ENCODE measurements around the gene DNAH7. TPM values are rescaled to one million over a fixed set of nuclear protein-coding genes. Genes with fewer than 3 reads are reported as not detected.

The DNAH7 gene
- total and polyA plus RNA-seq, 9 of the 15 experiments (the other 6 are each of a cell fraction or from before 2014, with no cell fraction given): 0.03 to 0.42 (median 0.18) TPM

- TF ChIP-seq THRB (CRISPR knock-in tag; conservative IDR thresholded peaks at IDR 0.05) (no peak), NR2F6 (CRISPR knock-in tag; IDR thresholded peaks at IDR 0.05) (no peak), POU5F1 (IDR thresholded peaks at IDR 0.05; ENCODE audit: borderline replicate concordance, low read depth, low read length, partially characterized antibody) (no peak), ZNF3 (CRISPR knock-in tag; IDR thresholded peaks at IDR 0.05) (no peak)
- TF ChIP-seq, protein P1, sequence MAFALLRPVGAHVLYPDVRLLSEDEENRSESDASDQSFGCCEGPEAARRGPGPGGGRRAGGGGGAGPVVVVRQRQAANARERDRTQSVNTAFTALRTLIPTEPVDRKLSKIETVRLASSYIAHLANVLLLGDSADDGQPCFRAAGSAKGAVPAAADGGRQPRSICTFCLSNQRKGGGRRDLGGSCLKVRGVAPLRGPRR (CRISPR knock-in tag; IDR thresholded peaks at IDR 0.05): no peak
Measured at GRCh38 chr2:195934484-195934883, 134.2 kb downstream of the DNAH7 start (continued).

DNA sequence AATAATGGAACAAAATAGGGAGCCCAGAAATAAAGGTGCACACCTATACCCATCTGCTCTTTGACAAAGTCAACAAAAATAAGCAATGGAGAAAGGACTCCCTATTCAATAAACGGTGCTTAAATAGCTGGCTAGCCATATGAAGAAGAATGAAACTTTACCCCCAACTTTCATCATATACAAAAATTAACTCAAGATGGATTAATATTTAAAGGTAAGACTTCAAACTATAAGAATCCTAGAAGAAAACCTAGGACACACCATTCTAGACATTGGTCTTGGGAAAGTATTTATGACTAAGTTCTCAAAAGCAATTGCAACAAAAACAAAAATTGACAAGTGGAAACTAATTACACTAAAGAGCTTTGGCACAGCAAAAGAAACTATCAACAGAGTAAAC, 139.1 kb downstream of the DNAH7 start:
- H3K9me3 ChIP-seq (replicated peaks; ENCODE audit: control insufficient read depth, insufficient read depth, low read depth, low read length): no peaks in the 10 kb centered on the region
- FAIRE-seq (no peak), DNase-seq (ENCODE audit: extremely low read depth in 1 of 4, low spot score in 3 of 4) (no peak), ATAC-seq (no peak)
- H4K20me1 ChIP-seq (replicated peaks; ENCODE audit: control insufficient read depth, insufficient read depth, low read length): no peaks in the 10 kb centered on the region
- no peak overlapping the region for H3K27ac ChIP-seq (ENCODE audit: extremely low read depth, low read depth, low read length)
- no peak overlapping the region for H3K4me2 ChIP-seq (ENCODE audit: insufficient read depth, low read length)
- 0% methylated on average over 1 of the region's 1 CpG for WGBS (ENCODE audit: insufficient coverage, low coverage, missing lambda C conversion rate)
- ChIA-PET CTCF (ENCODE audit: low intra/inter-chr PET ratio) (no interaction called here), POLR2A (no interaction called here)
- TF ChIP-seq NR3C1 (CRISPR knock-in tag; IDR thresholded peaks at IDR 0.05): no peak
- no peak for TF ChIP-seq SLC30A9 (CRISPR knock-in tag; IDR thresholded peaks at IDR 0.05)
- no peak overlapping the region for H3K4me3 ChIP-seq
- H2AFZ ChIP-seq (ENCODE audit: low read depth, low read length): no peak overlapping the region
- H3K36me3 ChIP-seq (ENCODE audit: control insufficient read depth, insufficient read depth, low read length): no peaks in the 10 kb centered on the region
- no peaks in the 10 kb centered on the region for H3K9me1 ChIP-seq (ENCODE audit: control insufficient read depth, insufficient read depth, low read length)
- H3K27me3 ChIP-seq (ENCODE audit: control insufficient read depth in 2 of 2, insufficient read depth in 2 of 2, low read length in 2 of 2): no peaks in the 10 kb centered on the region
- BruUV-seq (replicated peaks): no TSS peak
- intact Hi-C loops (cut with micrococcal nuclease) (loop anchor here (5.0 kb wide), 1 partner anchor 352 kb away; no protein-coding TSS in a partner anchor), in situ Hi-C loops (cut with MboI) (no loop called here)
- H3K4me1 ChIP-seq (replicated peaks in 1 of 2; ENCODE audit: control insufficient read depth in 2 of 2, insufficient read depth in 2 of 2, low read length in 2 of 2): no peaks in the 10 kb centered on the region
- no peaks in the 10 kb centered on the region for H3K79me2 ChIP-seq (ENCODE audit: control insufficient read depth, insufficient read depth, low read length)
- no peak overlapping the region for H3K9ac ChIP-seq (ENCODE audit: insufficient read depth in 1 of 2, low read depth in 2 of 2, low read length in 2 of 2)

Data from K562 (cell line).